Right atrium auricular region (tissue), 2 donors: ENCODE data around the gene F2RL1. TPM values are rescaled to one million over a fixed set of nuclear protein-coding genes. Genes with fewer than 3 reads are reported as not detected.
"Not testable (repeated sequence)": the region's sequence is repeated elsewhere in the genome, so short reads cannot be mapped to it uniquely, and the experiment has no call there.

ENCODE experiments used
- DNase-seq: peaks from one replicate; pipeline ENCODE4 v3.0.0-alpha.2; 2019; ENCODE audit warnings: low spot score
- H3K27ac ChIP-seq, 2 donors: fragments of 200-600 bp; sonication (generic); 1 replicate in 1 of 2; 2 replicates in 1 of 2; pipeline ENCODE4 v1.5.1; 2016 to 2019
- H3K27me3 ChIP-seq, 2 donors: fragments of 200-600 bp; sonication (generic); one replicate each; pipeline versions ENCODE4 v1.5.1 to v1.6.0; 2017 to 2019
- H3K36me3 ChIP-seq: fragments of 200-600 bp; sonication (generic); one replicate; pipeline ENCODE4 v1.5.1; 2016
- H3K4me1 ChIP-seq, 2 donors: fragments of 200-600 bp; sonication (generic); one replicate each; pipeline versions ENCODE4 v1.5.1 to v1.6.0; 2017 to 2019
- H3K4me3 ChIP-seq, 2 donors: fragments of 200-600 bp; sonication (generic); 1 replicate in 1 of 2; 2 replicates in 1 of 2; pipeline ENCODE4 v1.5.1; 2017 to 2019; ENCODE audit warnings: mild to moderate bottlenecking in 1 of 2, moderate library complexity in 1 of 2
- H3K9me3 ChIP-seq, 2 donors: fragments of 200-600 bp; sonication (generic); one replicate each; pipeline ENCODE4 v1.5.1; 2019
- total RNA-seq, 2 donors: library from RNA; depleted of rRNA; stranded (reverse); fragments of >200 nt; gene quantifications; one replicate each; pipeline ENCODE4 v1.1.0, GENCODE V29; 2016
- TF ChIP-seq, protein P1 (sequence below), 2 donors: fragments of 200-600 bp; sonication (generic); IDR thresholded peaks; one replicate each; pipeline ENCODE4 v1.5.1; 2019; ENCODE audit warnings: antibody characterized with exemption in 2 of 2

F2RL1 gene
- total RNA-seq, 2 donors from 2014 or later: 3.1 to 10.6 TPM

DNA sequence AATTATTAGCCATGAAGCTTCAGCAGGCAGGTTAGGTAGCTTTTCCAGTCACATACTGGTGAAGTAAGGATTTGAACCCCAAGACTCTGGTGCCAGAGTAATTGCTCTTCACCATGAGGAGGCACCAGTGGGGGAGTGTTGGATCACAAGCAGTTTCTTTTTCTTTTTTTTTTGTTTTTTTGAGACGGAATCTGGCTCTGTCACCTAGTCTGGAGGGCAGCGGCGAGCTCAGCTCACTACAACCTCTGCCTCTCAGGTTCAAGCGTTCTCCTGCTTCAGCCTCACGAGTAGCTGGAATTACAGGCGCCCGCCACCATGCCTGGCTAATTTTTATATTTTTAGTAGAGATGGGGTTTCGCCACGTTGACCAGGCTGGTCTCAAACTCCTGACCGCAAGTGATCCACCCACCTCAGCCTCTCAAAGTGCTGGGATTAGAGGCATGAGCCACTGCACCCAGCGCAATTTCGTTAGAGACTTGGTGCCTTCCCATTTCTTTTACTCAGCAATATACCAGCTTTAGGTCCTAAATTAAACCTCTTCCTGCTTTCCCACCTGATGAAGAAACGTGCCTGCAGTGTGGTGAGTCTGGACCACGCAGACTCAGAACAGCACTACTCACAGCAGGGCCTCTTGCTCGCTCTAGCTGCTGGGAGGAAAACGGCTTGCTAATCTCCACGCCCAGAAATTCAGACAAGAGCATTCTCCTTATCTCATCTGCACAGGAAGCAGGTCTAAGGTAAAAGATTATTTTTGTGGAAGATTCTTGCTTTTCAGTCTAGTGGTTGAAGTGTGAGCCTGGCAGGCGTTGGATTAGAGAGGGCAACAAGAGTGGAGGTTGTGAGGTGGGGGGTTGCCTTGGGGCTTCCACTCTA is 30.8 kb downstream of the F2RL1 start, which contains the start of gene S100Z:
Gene S100Z (plus strand): TSS at position 596 of the 873 bp plus-strand sequence. CDS start 25,346 bp downstream, outside the sequence.
- H3K27ac ChIP-seq: peak within 1 kb of the TSS in 1 of 2 donors; percentile 20
- peaks cover 0 to 14% of the 10 kb centered on the region in 2 donors for H3K4me1 ChIP-seq
- no peaks in the 10 kb centered on the region for H3K9me3 ChIP-seq
- no peak for DNase-seq
- TF ChIP-seq, protein P1, sequence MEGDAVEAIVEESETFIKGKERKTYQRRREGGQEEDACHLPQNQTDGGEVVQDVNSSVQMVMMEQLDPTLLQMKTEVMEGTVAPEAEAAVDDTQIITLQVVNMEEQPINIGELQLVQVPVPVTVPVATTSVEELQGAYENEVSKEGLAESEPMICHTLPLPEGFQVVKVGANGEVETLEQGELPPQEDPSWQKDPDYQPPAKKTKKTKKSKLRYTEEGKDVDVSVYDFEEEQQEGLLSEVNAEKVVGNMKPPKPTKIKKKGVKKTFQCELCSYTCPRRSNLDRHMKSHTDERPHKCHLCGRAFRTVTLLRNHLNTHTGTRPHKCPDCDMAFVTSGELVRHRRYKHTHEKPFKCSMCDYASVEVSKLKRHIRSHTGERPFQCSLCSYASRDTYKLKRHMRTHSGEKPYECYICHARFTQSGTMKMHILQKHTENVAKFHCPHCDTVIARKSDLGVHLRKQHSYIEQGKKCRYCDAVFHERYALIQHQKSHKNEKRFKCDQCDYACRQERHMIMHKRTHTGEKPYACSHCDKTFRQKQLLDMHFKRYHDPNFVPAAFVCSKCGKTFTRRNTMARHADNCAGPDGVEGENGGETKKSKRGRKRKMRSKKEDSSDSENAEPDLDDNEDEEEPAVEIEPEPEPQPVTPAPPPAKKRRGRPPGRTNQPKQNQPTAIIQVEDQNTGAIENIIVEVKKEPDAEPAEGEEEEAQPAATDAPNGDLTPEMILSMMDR (IDR thresholded peaks at IDR 0.05): no peak
- no peak within 1 kb of the TSS for H3K4me3 ChIP-seq
- no peaks in the 10 kb centered on the region for H3K27me3 ChIP-seq
- H3K36me3 ChIP-seq: no peaks in the 10 kb centered on the region

DNA sequence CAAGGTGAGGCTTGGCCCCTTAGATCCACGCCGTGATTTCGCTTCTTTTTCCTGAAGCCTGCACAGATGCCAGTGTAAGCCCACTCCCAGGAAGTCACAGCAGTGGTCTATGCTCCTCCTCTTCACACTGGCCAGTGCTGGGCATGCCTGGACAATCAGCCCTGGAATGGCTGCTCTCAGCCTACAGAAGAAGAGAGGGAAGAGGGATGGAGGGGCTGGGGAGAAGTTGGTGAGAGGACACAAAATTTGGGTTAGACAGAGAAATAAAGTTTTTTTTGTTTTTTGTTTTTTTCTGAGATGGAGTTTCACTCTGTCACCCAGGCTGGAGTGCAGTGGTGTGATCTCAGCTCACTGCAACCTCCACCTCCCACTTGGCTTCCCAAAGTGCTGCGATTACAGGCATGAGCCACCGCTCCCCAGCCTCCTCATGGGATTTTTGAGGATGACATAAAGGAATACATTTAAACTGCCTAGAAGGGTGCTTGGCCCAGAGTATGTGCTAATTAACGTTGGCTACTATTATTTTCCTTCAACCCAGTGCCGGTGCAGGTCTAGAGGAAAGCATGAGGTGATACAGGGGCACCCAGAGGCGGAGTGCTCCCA is 31.8 kb downstream of the F2RL1 start:
- Histone ChIP-seq H3K27ac (peak overlapping the region in 1 of 2 donors; percentile 20), H3K27me3 (no peaks in the 10 kb centered on the region), H3K36me3 (no peaks in the 10 kb centered on the region), H3K4me1 (peaks cover 0 to 14% of the 10 kb centered on the region in 2 donors), H3K9me3 (no peaks in the 10 kb centered on the region), H3K4me3 (no peak overlapping the region)
- TF ChIP-seq, protein P1 (IDR thresholded peaks at IDR 0.05): no peak
- DNase-seq: no peak

GRCh38 chr5:76851728-76852369 is 33.0 kb downstream of the F2RL1 start:
- TF ChIP-seq, protein P1 (IDR thresholded peaks at IDR 0.05): no peak
- Histone ChIP-seq H3K27me3 (no peaks in the 10 kb centered on the region), H3K36me3 (no peaks in the 10 kb centered on the region), H3K9me3 (no peaks in the 10 kb centered on the region), H3K4me1 (peaks cover 0 to 14% of the 10 kb centered on the region in 2 donors), H3K4me3 (no peak overlapping the region), H3K27ac (peak overlapping the region; percentile 16 to 20)
- peak; percentile 63 for DNase-seq

DNA sequence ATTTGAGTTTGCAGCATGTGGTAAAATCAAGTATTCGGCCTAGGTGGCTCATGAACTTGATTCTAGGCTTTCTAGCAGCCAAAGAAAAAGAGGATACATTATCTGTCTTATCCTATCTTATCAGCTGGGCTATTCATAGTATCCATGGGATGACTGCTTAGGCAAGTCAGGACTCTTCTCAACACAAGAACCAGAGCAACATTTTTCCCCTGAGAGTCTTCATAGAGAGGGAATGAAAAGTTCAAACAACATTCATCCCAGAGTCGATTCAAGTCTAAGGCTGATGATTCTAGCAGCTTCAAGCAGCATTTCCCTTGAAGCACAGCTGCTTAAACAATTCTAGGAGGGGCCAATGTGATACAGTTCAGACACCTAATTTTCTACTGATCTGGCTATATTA is 33.9 kb downstream of the F2RL1 start:
- H3K4me1 ChIP-seq: peaks cover 0 to 14% of the 10 kb centered on the region in 2 donors
- H3K9me3 ChIP-seq: no peaks in the 10 kb centered on the region
- no peaks in the 10 kb centered on the region for H3K36me3 ChIP-seq
- H3K27ac ChIP-seq: peak overlapping the region in 1 of 2 donors; percentile 20
- no peak for DNase-seq
- TF ChIP-seq, protein P1 (IDR thresholded peaks at IDR 0.05): no peak
- H3K4me3 ChIP-seq: no peak overlapping the region
- no peaks in the 10 kb centered on the region for H3K27me3 ChIP-seq

DNA sequence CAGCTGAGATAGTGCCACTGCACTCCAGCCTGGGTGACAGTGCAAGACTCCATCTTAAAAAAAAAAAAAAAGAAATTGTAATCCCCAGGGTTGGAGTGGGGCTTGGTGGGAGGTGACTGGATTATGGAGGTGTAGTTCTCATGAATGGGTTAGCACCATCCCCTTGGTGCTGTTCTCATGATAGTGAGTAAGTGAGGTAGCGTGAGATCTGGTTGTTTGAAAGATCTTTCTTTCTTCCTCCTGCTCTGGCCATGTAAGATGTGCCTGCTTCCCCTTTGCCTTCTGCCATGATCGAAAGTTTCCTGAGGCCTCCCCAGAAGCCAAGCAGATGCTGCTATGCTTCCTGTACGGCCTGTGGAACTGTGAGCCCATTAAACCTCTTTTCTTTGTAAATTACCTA is 34.9 kb downstream of the F2RL1 start:
- not testable (repeated sequence) for H3K36me3 ChIP-seq, H3K4me3 ChIP-seq, H3K9me3 ChIP-seq, H3K27ac ChIP-seq, H3K27me3 ChIP-seq, DNase-seq
- H3K4me1 ChIP-seq: peaks cover 0 to 14% of the 10 kb centered on the region in 2 donors

GRCh38 chr5:76854644-76855043 is 35.8 kb downstream of the F2RL1 start:
- TF ChIP-seq, protein P1 (IDR thresholded peaks at IDR 0.05): no peak
- H3K27me3 ChIP-seq: no peaks in the 10 kb centered on the region
- H3K4me1 ChIP-seq: peaks cover 0 to 14% of the 10 kb centered on the region in 2 donors
- H3K9me3 ChIP-seq: no peaks in the 10 kb centered on the region
- no peaks in the 10 kb centered on the region for H3K36me3 ChIP-seq
- no peak for DNase-seq
- no peak overlapping the region for H3K27ac ChIP-seq
- no peak overlapping the region for H3K4me3 ChIP-seq

- H3K4me3 ChIP-seq, H3K27ac ChIP-seq: not testable (repeated sequence)
These were observed 36.7 kb downstream of the F2RL1 start for GRCh38 chr5:76855501-76855900.

More at GRCh38 chr5:76855501-76855900, 36.7 kb downstream of the F2RL1 start:
- not testable (repeated sequence) for DNase-seq, H3K36me3 ChIP-seq, H3K27me3 ChIP-seq, H3K9me3 ChIP-seq
- H3K4me1 ChIP-seq: peaks cover 0 to 14% of the 10 kb centered on the region in 2 donors
